Measurements from ENCODE around the gene IL2RG. TPM values are rescaled to one million over a fixed set of nuclear protein-coding genes. Genes with fewer than 3 reads are reported as not detected.

The IL2RG gene
- 1 to 10 TPM in 3 of 4 donors, not detected in 1; 1.7 to 8.1 (median 3.2) TPM for total RNA-seq
- 10 to 100 TPM; 14.4 to 90.1 (median 39.1) TPM for polyA plus RNA-seq

DNA sequence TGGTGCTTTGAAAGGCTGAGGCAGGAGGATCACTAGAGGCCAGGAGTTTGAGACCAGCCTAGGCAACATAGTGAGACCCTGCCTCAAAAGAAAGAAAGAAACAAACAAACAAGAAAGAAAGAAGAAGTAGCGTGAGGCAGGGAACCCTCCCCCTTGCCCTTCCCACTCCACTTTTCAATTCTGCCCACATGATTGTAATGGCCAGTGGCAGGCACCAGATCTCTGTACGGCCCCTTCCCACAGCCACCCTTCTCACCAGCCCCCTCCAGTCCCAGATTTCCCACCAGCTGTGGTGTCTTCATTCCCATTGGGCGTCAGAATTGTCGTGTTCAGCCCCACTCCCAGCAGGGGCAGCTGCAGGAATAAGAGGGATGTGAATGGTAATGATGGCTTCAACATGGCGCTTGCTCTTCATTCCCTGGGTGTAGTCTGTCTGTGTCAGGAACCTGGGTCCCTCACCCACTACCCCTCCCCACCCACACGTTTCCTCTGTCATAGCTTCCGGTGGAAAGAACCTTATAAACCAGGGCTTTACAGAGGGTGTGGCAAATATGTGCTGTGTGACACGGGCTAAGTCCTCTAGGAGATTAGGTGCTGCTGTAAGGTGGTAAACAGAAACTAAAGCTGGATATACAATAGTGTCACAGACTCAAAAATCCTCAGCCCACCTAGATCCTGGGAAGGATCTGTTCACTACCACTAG, at the start of gene IL2RG:
Gene IL2RG (minus strand): TSS at position 437 of the 703 bp plus-strand sequence. CDS start 38 bp downstream, at position 399.
- intact Hi-C loops (cut with DNase I): loop anchor here (10.0 kb wide), 1 partner anchor 1144 kb away; no protein-coding TSS in a partner anchor
- Histone ChIP-seq H3K4me3 (no peak within 1 kb of the TSS), H3K4me1 (no peaks in the 10 kb centered on the region), H3K27ac (no peak within 1 kb of the TSS), H3K9me3 (no peaks in the 10 kb centered on the region), H3K27me3 (no peaks in the 10 kb centered on the region), H3K36me3 (no peaks in the 10 kb centered on the region)
- TF ChIP-seq POLR2AphosphoS5 (IDR thresholded peaks at IDR 0.05) (peak in 1 of 4 donors; percentile 21), EP300 (IDR thresholded peaks at IDR 0.05) (no peak), POLR2A (IDR thresholded peaks at IDR 0.05) (peak in 1 of 2 donors; percentile 20)
- TF ChIP-seq, protein P1, sequence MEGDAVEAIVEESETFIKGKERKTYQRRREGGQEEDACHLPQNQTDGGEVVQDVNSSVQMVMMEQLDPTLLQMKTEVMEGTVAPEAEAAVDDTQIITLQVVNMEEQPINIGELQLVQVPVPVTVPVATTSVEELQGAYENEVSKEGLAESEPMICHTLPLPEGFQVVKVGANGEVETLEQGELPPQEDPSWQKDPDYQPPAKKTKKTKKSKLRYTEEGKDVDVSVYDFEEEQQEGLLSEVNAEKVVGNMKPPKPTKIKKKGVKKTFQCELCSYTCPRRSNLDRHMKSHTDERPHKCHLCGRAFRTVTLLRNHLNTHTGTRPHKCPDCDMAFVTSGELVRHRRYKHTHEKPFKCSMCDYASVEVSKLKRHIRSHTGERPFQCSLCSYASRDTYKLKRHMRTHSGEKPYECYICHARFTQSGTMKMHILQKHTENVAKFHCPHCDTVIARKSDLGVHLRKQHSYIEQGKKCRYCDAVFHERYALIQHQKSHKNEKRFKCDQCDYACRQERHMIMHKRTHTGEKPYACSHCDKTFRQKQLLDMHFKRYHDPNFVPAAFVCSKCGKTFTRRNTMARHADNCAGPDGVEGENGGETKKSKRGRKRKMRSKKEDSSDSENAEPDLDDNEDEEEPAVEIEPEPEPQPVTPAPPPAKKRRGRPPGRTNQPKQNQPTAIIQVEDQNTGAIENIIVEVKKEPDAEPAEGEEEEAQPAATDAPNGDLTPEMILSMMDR (IDR thresholded peaks at IDR 0.05): no peak
- DNase-seq: no peak
- 33 to 38% methylated on average over 8 of the region's 8 CpGs for WGBS, 2 donors

DNA sequence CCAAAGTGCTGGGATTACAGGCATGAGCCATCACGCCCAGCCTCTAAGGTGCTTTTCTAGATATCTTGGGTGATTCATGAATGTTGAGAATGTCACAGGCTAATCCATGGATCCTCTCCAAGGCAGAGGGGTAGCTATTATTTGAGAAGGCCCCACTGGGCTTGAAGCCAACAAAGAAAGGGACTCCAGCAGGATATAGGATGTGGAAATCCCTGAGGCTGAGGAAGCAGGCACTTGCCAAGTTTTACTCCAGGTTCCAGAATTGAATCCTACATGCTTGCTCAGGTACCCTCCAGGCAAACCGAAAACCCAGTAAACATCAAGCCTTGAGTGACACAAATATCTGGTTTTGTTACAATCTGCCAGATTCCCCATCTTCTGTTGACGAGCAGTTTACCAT, 49.1 kb upstream of the IL2RG start:
- Histone ChIP-seq H3K4me3 (no peak overlapping the region), H3K27ac (no peak overlapping the region), H3K4me1 (no peaks in the 10 kb centered on the region), H3K27me3 (no peaks in the 10 kb centered on the region), H3K9me3 (no peaks in the 10 kb centered on the region), H3K36me3 (no peaks in the 10 kb centered on the region)
- intact Hi-C loops (cut with DNase I): no loop called here
- 96 to 98% methylated on average over 3 of the region's 3 CpGs for WGBS, 2 donors
- DNase-seq: no peak
- no peak for TF ChIP-seq POLR2AphosphoS5 (IDR thresholded peaks at IDR 0.05)
- TF ChIP-seq, protein P1 (IDR thresholded peaks at IDR 0.05): no peak
- TF ChIP-seq EP300 (IDR thresholded peaks at IDR 0.05): no peak
- TF ChIP-seq POLR2A (IDR thresholded peaks at IDR 0.05): no peak

DNA sequence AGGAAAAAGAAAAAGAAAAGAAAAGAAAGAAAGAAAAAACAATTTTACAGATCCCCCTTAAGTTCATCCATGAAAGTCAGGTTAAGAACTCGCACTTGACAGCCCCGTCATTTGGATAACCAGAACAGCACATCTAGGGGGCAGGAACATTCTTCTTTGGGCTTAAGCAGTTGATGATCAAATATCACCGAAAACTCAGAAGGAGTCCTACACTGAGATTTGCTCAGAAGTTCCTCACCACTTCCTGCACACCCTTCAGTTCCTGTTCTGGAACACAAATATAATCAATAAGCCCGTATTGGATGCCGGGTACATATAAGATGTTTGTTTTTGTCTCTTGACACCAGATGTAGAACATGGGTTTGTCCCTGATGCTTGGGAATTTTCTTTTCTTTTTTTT, 48.0 kb upstream of the IL2RG start:
- TF ChIP-seq EP300 (IDR thresholded peaks at IDR 0.05) (no peak), POLR2AphosphoS5 (IDR thresholded peaks at IDR 0.05) (no peak), POLR2A (IDR thresholded peaks at IDR 0.05) (no peak)
- TF ChIP-seq, protein P1 (IDR thresholded peaks at IDR 0.05): no peak
- 77 to 86% methylated on average over 5 of the region's 5 CpGs for WGBS, 2 donors
- no peaks in the 10 kb centered on the region for H3K4me1 ChIP-seq
- no peaks in the 10 kb centered on the region for H3K36me3 ChIP-seq
- H3K27me3 ChIP-seq: no peaks in the 10 kb centered on the region
- intact Hi-C loops (cut with DNase I): no loop called here
- no peak overlapping the region for H3K27ac ChIP-seq
- no peaks in the 10 kb centered on the region for H3K9me3 ChIP-seq
- DNase-seq: no peak
- no peak overlapping the region for H3K4me3 ChIP-seq

DNA sequence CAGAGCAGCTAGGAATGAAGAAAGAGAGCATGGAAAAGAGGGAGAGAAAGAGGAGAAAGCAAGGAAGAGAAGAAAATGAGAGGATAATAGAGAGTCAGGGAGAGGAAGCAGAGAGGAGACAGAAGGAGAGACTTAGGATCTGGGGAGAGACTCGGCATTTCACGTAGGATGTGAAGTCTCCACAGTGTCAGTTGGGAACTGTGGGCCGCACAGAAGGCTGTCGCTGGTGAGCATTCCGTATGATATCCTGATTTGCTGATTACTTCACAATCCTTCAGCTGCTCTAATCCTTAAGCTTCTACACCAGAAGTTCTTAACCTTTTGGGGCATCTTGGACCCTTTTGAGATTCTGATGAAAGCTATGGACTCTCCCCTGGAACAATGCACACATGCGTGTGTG, 47.2 kb upstream of the IL2RG start:
- TF ChIP-seq, protein P1 (IDR thresholded peaks at IDR 0.05): no peak
- TF ChIP-seq POLR2AphosphoS5 (IDR thresholded peaks at IDR 0.05) (no peak), POLR2A (IDR thresholded peaks at IDR 0.05) (no peak), EP300 (IDR thresholded peaks at IDR 0.05) (no peak)
- 98% methylated on average over 6 of the region's 6 CpGs for WGBS, 2 donors
- Histone ChIP-seq H3K27ac (no peak overlapping the region), H3K27me3 (no peaks in the 10 kb centered on the region), H3K36me3 (no peaks in the 10 kb centered on the region), H3K4me1 (no peaks in the 10 kb centered on the region), H3K9me3 (no peaks in the 10 kb centered on the region), H3K4me3 (no peak overlapping the region)
- intact Hi-C loops (cut with DNase I): no loop called here
- no peak for DNase-seq

All from sigmoid colon (tissue), 7 donors.